Measurements from ENCODE around the gene PAPPA2.
"Not testable (repeated sequence)": the region's sequence is repeated elsewhere in the genome, so short reads cannot be mapped to it uniquely, and the experiment has no call there.

The PAPPA2 gene, protein sequence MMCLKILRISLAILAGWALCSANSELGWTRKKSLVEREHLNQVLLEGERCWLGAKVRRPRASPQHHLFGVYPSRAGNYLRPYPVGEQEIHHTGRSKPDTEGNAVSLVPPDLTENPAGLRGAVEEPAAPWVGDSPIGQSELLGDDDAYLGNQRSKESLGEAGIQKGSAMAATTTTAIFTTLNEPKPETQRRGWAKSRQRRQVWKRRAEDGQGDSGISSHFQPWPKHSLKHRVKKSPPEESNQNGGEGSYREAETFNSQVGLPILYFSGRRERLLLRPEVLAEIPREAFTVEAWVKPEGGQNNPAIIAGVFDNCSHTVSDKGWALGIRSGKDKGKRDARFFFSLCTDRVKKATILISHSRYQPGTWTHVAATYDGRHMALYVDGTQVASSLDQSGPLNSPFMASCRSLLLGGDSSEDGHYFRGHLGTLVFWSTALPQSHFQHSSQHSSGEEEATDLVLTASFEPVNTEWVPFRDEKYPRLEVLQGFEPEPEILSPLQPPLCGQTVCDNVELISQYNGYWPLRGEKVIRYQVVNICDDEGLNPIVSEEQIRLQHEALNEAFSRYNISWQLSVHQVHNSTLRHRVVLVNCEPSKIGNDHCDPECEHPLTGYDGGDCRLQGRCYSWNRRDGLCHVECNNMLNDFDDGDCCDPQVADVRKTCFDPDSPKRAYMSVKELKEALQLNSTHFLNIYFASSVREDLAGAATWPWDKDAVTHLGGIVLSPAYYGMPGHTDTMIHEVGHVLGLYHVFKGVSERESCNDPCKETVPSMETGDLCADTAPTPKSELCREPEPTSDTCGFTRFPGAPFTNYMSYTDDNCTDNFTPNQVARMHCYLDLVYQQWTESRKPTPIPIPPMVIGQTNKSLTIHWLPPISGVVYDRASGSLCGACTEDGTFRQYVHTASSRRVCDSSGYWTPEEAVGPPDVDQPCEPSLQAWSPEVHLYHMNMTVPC (N-terminal part only)

DNA sequence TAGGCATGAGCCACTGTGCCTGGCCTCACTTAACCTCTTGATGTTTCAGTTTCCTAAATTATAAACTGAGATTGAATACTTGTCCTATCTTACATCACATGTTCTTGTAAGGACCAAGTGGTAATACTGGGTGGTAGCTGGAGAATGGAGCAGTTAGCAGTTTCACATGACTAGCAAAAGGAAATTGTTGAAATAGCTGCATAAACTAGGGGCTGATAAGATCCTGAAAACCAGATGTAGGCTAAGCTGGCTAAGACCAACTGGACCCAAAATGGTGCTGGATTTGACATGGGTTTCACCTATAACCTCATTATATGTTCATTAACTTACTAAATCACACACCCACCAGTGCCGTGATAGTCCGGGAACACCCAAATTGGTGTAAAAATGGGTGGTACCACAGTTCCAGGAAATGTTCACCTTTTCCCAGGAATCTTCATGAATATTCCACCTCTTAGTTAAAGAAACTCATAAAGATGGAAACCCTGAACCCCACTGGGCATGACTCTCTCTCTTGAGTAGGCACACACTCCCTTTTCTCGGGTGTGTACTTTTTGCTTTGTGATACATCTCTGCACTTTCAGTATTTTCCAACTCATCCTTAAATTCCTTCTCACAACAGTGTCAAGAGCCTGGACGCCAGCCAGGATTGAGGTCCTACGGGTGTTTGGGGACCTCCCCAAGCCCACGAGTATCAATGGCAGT lies at the start of gene PAPPA2:
PAPPA2 (plus strand) TSS at position 502 of the 705 bp plus-strand sequence. CDS start 93,148 bp downstream, outside the sequence.
- H2AFZ ChIP-seq (ENCODE audit: low read length, unreplicated experiment) = no peak within 1 kb of the TSS
- H3K79me2 ChIP-seq (ENCODE audit: control insufficient read depth, insufficient read depth, low read length, unreplicated experiment) = no peaks in the 10 kb centered on the region
- H3K36me3 ChIP-seq (ENCODE audit: insufficient read depth, low read length) = no peaks in the 10 kb centered on the region
- no peak within 1 kb of the TSS for H3K27ac ChIP-seq (ENCODE audit: low read depth, low read length)
- no peaks in the 10 kb centered on the region for H3K4me1 ChIP-seq (ENCODE audit: control insufficient read depth, insufficient read depth, low read length, unreplicated experiment)
- H3K4me3 ChIP-seq (ENCODE audit: low read depth, low read length) = no peak within 1 kb of the TSS
- H3K27me3 ChIP-seq (ENCODE audit: insufficient read depth, low read length) = no peaks in the 10 kb centered on the region

DNA sequence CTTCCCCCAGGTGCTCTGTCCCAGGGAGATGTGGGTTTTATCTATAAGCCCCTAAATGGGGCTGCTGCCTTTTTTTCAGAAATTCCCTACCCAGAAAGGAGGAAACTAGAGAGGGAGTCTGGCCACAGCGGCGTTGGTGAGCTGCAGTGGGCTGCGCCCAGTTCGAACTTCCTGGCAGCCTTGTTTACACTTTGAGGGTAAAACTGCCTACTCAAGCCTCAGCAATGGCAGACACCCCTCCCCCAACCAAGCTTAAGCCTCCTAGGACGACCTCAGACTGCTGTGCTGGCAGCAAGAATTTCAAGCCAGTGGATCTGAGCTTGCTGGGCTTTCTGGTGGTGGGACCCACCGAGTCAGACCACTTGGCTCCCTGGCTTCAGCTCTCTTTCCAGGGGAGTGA lies 46.2 kb upstream of the PAPPA2 start:
- H3K4me1 ChIP-seq (ENCODE audit: control insufficient read depth, insufficient read depth, low read length, unreplicated experiment) = no peaks in the 10 kb centered on the region
- H3K36me3 ChIP-seq (ENCODE audit: insufficient read depth, low read length) = no peaks in the 10 kb centered on the region
- H3K27me3 ChIP-seq (ENCODE audit: insufficient read depth, low read length) = no peaks in the 10 kb centered on the region
- no peaks in the 10 kb centered on the region for H3K79me2 ChIP-seq (ENCODE audit: control insufficient read depth, insufficient read depth, low read length, unreplicated experiment)
- no peak overlapping the region for H3K27ac ChIP-seq (ENCODE audit: low read depth, low read length)
- no peak overlapping the region for H2AFZ ChIP-seq (ENCODE audit: low read length, unreplicated experiment)
- H3K4me3 ChIP-seq (ENCODE audit: low read depth, low read length) = no peak overlapping the region

DNA sequence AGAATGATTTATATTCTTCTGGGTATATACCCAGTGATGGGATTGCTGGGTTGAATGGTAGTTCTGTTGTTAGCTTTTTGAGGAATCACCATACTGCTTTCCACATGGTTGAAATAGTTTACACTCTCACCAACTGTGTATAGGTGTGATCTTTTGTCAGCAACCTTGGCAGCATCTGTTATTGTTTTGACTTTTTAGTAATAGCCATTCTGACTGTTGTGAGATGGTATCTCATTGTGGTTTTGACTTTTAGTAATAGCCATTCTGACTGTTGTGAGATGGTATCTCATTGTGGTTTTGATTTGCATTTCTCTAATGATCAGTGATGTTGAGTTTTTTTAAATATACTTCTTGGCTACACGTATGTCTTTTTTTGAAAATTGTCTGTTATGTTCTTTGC lies 43.4 kb upstream of the PAPPA2 start:
- not testable (repeated sequence) for H3K79me2 ChIP-seq (ENCODE audit: control insufficient read depth, insufficient read depth, low read length, unreplicated experiment); H3K27ac ChIP-seq (ENCODE audit: low read depth, low read length); H2AFZ ChIP-seq (ENCODE audit: low read length, unreplicated experiment); H3K4me3 ChIP-seq (ENCODE audit: low read depth, low read length); H3K27me3 ChIP-seq (ENCODE audit: insufficient read depth, low read length); H3K36me3 ChIP-seq (ENCODE audit: insufficient read depth, low read length); H3K4me1 ChIP-seq (ENCODE audit: control insufficient read depth, insufficient read depth, low read length, unreplicated experiment)

DNA sequence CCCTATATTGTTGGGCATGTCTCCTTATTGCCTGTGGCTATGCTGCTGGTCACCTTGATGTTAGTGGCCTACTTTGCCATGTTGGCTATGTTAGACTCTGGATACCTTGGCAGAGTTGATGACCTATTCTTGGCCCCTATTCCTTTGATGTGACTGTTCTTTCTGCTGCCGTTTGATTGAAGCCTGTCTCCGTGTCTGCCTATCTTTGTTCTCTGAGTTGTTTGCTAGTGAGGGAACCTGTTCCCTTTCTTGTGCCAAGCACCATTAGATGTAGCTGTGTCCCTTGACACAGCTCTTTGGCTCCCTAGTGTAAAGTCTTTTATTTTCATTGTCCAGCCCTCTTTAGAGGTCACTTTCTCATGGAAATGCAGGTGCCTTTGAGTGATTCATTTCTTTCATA lies 28.7 kb upstream of the PAPPA2 start:
- H3K27ac ChIP-seq (ENCODE audit: low read depth, low read length) = no peak overlapping the region
- H3K36me3 ChIP-seq (ENCODE audit: insufficient read depth, low read length) = no peaks in the 10 kb centered on the region
- no peak overlapping the region for H2AFZ ChIP-seq (ENCODE audit: low read length, unreplicated experiment)
- H3K27me3 ChIP-seq (ENCODE audit: insufficient read depth, low read length) = no peaks in the 10 kb centered on the region
- H3K79me2 ChIP-seq (ENCODE audit: control insufficient read depth, insufficient read depth, low read length, unreplicated experiment) = no peaks in the 10 kb centered on the region
- H3K4me1 ChIP-seq (ENCODE audit: control insufficient read depth, insufficient read depth, low read length, unreplicated experiment) = no peaks in the 10 kb centered on the region
- no peak overlapping the region for H3K4me3 ChIP-seq (ENCODE audit: low read depth, low read length)

DNA sequence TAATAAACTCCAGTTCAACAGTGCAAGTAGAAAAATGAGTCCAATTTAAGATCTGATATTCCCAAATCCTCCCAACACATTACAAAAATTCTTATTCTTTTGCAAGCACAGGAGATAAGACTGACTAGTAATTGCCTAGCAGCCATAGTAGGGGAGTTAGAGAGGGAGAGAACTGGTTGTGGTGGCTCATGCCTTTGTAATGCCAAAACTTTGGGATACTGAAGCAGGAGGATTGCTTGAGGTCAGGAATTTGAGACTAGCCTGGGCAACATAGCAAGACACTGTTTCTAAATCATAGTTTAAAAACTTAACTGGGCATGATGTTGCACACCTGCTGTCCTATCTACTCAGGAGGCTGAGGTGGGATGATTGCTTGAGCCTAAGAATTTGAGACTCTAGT lies 26.7 kb upstream of the PAPPA2 start:
- no peak overlapping the region for H2AFZ ChIP-seq (ENCODE audit: low read length, unreplicated experiment)
- H3K79me2 ChIP-seq (ENCODE audit: control insufficient read depth, insufficient read depth, low read length, unreplicated experiment) = no peaks in the 10 kb centered on the region
- no peak overlapping the region for H3K4me3 ChIP-seq (ENCODE audit: low read depth, low read length)
- no peaks in the 10 kb centered on the region for H3K36me3 ChIP-seq (ENCODE audit: insufficient read depth, low read length)
- H3K27me3 ChIP-seq (ENCODE audit: insufficient read depth, low read length) = no peaks in the 10 kb centered on the region
- no peaks in the 10 kb centered on the region for H3K4me1 ChIP-seq (ENCODE audit: control insufficient read depth, insufficient read depth, low read length, unreplicated experiment)
- no peak overlapping the region for H3K27ac ChIP-seq (ENCODE audit: low read depth, low read length)

DNA sequence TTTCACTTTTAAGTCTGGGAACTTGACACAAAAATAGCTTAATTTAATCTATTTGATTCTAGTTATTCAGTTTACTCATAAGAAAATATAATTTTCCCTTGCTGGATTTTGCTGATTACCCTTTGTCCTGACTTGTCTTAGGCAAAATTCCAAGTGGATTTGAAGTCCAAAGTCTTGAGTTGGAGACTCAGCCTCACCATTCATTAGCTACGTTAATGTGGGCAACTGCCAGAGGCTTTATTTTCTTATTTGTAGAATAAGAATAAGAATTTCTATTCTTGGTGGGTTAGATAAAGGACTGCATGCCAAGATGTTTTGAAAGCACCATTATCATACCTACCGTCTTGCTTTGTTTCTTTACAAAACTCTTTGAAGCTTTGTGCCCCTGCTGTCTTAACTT lies 22.8 kb upstream of the PAPPA2 start:
- no peak overlapping the region for H3K27ac ChIP-seq (ENCODE audit: low read depth, low read length)
- H2AFZ ChIP-seq (ENCODE audit: low read length, unreplicated experiment) = no peak overlapping the region
- no peaks in the 10 kb centered on the region for H3K79me2 ChIP-seq (ENCODE audit: control insufficient read depth, insufficient read depth, low read length, unreplicated experiment)
- no peak overlapping the region for H3K4me3 ChIP-seq (ENCODE audit: low read depth, low read length)
- H3K4me1 ChIP-seq (ENCODE audit: control insufficient read depth, insufficient read depth, low read length, unreplicated experiment) = no peaks in the 10 kb centered on the region
- no peaks in the 10 kb centered on the region for H3K27me3 ChIP-seq (ENCODE audit: insufficient read depth, low read length)
- no peaks in the 10 kb centered on the region for H3K36me3 ChIP-seq (ENCODE audit: insufficient read depth, low read length)

DNA sequence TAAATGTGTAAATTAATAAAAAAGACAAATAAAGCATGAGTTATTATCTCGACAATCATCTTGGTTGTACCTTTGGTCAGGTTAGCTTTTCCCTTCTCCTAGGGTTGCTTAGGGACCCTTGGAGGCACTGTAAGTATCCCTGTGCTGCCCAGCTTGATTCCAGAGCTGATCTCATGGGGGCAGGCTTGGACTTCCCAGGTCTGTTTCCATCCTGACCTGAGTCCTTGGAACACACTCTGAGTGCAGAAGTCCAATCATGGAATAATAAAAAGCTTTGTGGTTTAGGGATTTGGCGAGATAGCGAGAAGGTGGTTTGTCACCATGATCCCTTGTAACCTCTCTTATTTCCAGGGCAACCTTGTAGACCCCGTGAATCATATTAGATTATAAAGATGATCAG lies 18.7 kb upstream of the PAPPA2 start:
- Histone ChIP-seq H3K4me1 (ENCODE audit: control insufficient read depth, insufficient read depth, low read length, unreplicated experiment) (no peaks in the 10 kb centered on the region), H3K79me2 (ENCODE audit: control insufficient read depth, insufficient read depth, low read length, unreplicated experiment) (no peaks in the 10 kb centered on the region), H3K27me3 (ENCODE audit: insufficient read depth, low read length) (no peaks in the 10 kb centered on the region), H3K36me3 (ENCODE audit: insufficient read depth, low read length) (no peaks in the 10 kb centered on the region), H3K27ac (ENCODE audit: low read depth, low read length) (no peak overlapping the region), H3K4me3 (ENCODE audit: low read depth, low read length) (no peak overlapping the region), H2AFZ (ENCODE audit: low read length, unreplicated experiment) (no peak overlapping the region)

DNA sequence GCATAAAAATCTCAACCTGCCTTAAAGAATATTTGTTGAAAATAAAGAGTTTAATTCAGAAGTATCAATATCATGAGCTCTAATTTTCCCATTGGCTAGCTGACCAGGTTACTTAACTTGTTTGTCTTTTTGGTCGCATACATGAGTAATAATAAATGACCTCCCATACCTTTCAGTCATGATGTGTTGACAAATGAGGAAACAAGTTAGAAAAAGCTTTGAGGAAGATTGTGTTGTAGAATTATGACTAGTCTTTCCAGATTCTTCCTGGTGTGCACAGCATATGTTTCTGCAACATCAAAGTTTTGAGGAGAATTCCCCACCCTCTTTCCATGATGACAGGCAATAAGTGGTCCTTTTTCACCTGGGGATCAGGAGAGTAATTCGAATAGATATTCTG lies 17.6 kb upstream of the PAPPA2 start:
- Histone ChIP-seq H3K4me3 (ENCODE audit: low read depth, low read length) (no peak overlapping the region), H3K36me3 (ENCODE audit: insufficient read depth, low read length) (no peaks in the 10 kb centered on the region), H2AFZ (ENCODE audit: low read length, unreplicated experiment) (no peak overlapping the region), H3K27me3 (ENCODE audit: insufficient read depth, low read length) (no peaks in the 10 kb centered on the region), H3K27ac (ENCODE audit: low read depth, low read length) (no peak overlapping the region), H3K79me2 (ENCODE audit: control insufficient read depth, insufficient read depth, low read length, unreplicated experiment) (no peaks in the 10 kb centered on the region), H3K4me1 (ENCODE audit: control insufficient read depth, insufficient read depth, low read length, unreplicated experiment) (no peaks in the 10 kb centered on the region)

DNA sequence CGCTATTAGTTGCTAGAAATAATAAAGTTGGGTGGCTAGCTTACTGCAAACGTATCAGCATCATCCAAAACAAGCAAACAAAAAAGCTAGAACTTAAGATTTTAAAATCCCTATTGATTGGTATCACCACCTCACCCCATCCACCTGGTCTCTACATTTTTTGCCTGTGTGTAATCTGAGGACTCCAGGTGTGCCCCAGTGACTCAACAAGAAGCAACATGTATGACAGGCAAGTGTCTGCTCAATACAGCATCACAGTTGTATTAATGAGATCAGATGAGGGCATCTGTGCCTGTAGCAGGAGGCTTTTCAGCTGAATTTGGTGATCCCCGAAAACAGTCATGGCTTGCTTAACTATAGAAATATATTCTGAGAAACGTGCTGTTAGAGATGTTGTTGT lies 14.6 kb upstream of the PAPPA2 start:
- Histone ChIP-seq H3K4me1 (ENCODE audit: control insufficient read depth, insufficient read depth, low read length, unreplicated experiment) (no peaks in the 10 kb centered on the region), H2AFZ (ENCODE audit: low read length, unreplicated experiment) (no peak overlapping the region), H3K36me3 (ENCODE audit: insufficient read depth, low read length) (no peaks in the 10 kb centered on the region), H3K79me2 (ENCODE audit: control insufficient read depth, insufficient read depth, low read length, unreplicated experiment) (no peaks in the 10 kb centered on the region), H3K27ac (ENCODE audit: low read depth, low read length) (no peak overlapping the region), H3K27me3 (ENCODE audit: insufficient read depth, low read length) (no peaks in the 10 kb centered on the region), H3K4me3 (ENCODE audit: low read depth, low read length) (no peak overlapping the region)

DNA sequence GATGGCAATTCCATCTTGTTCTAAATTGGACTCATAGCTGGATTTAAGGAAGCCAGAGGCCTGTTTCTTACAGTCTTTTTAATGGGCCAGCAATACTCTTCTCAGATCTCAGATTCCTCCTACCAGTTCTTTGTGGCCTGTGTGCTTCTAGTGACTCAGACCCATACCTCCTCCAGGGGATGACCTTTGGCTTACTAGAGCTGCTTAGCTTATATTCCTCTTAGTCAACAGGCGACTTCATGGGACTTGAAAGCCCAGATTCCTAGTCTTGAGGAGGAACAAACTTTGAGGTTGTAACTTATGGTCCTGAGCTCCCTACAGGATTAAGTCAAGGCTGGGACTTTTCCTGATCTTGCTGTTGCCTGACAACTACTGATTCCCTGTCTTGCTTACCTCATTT lies 12.4 kb upstream of the PAPPA2 start:
- Histone ChIP-seq H3K4me3 (ENCODE audit: low read depth, low read length) (no peak overlapping the region), H3K27ac (ENCODE audit: low read depth, low read length) (no peak overlapping the region), H2AFZ (ENCODE audit: low read length, unreplicated experiment) (no peak overlapping the region), H3K36me3 (ENCODE audit: insufficient read depth, low read length) (no peaks in the 10 kb centered on the region), H3K79me2 (ENCODE audit: control insufficient read depth, insufficient read depth, low read length, unreplicated experiment) (no peaks in the 10 kb centered on the region), H3K4me1 (ENCODE audit: control insufficient read depth, insufficient read depth, low read length, unreplicated experiment) (no peaks in the 10 kb centered on the region), H3K27me3 (ENCODE audit: insufficient read depth, low read length) (no peaks in the 10 kb centered on the region)
